Smooth muscle cell (in vitro differentiated cells): ENCODE results near the gene RAPGEF5. TPM values are rescaled to one million over a fixed set of nuclear protein-coding genes. Genes with fewer than 3 reads are reported as not detected.

Experiments used
- DNase-seq: peaks from one replicate; lab custom pipeline; 2025; ENCODE audit not compliant: unreplicated experiment; lab: John Stamatoyannopoulos, UW
- H2AFZ ChIP-seq: fragments of 200-600 bp; sonication (generic); 2 replicates; pipeline ENCODE4 v1.6.0; 2016; ENCODE audit warnings: antibody characterized with exemption, low read depth, mild to moderate bottlenecking
- H3F3A ChIP-seq: fragments of 200-600 bp; sonication (generic); 2 replicates; pipeline ENCODE4 v1.6.0; 2017; ENCODE audit warnings: antibody characterized with exemption, low read depth
- H3K27ac ChIP-seq: fragments of 200-600 bp; sonication (generic); 2 replicates; pipeline ENCODE4 v1.5.1; 2016; ENCODE audit warnings: low read depth, mild to moderate bottlenecking
- H3K27me3 ChIP-seq: fragments of 200-600 bp; sonication (generic); 2 replicates; pipeline ENCODE4 v1.6.1; 2016; ENCODE audit warnings: low read depth, mild to moderate bottlenecking
- H3K36me3 ChIP-seq: fragments of 200-600 bp; sonication (generic); 2 replicates; pipeline ENCODE4 v1.5.1; 2016; ENCODE audit warnings: low read depth
- H3K4me1 ChIP-seq: fragments of 200-600 bp; sonication (generic); 2 replicates; pipeline ENCODE4 v1.5.1; 2016; ENCODE audit warnings: low read depth
- H3K4me2 ChIP-seq: fragments of 200-600 bp; sonication (generic); 2 replicates; pipeline ENCODE4 v1.6.0; 2016; ENCODE audit warnings: mild to moderate bottlenecking
- H3K4me3 ChIP-seq: fragments of 200-600 bp; sonication (generic); 2 replicates; pipeline ENCODE4 v1.5.1; 2016; ENCODE audit warnings: mild to moderate bottlenecking
- H3K79me2 ChIP-seq: fragments of 200-600 bp; sonication (generic); 2 replicates; pipeline ENCODE4 v1.6.0; 2016; ENCODE audit warnings: low read depth, mild to moderate bottlenecking
- H3K9ac ChIP-seq: fragments of 200-600 bp; sonication (generic); 2 replicates; pipeline ENCODE4 v1.6.0; 2016; ENCODE audit warnings: low read depth
- H3K9me3 ChIP-seq: fragments of 200-600 bp; sonication (generic); replicated peaks from 2 replicates; pipeline ENCODE4 v1.5.1; 2016; ENCODE audit warnings: low read depth
- H4K20me1 ChIP-seq: fragments of 200-600 bp; sonication (generic); 2 replicates; pipeline ENCODE4 v1.6.0; 2016; ENCODE audit warnings: low read depth
- CTCF ChIP-seq: fragments of 200-600 bp; sonication (generic); IDR thresholded peaks from 2 replicates; pipeline ENCODE4 v1.5.1; 2017; ENCODE audit warnings: borderline replicate concordance, mild to moderate bottlenecking, antibody characterized with exemption; ENCODE audit not compliant: insufficient read depth, poor library complexity, severe bottlenecking
- WGBS: methylation state at CpG from one replicate; pipeline ENCODE4 v1.1.7; 2016; ENCODE audit warnings: low lambda C conversion rate; 5-methylcytosine and 5-hydroxymethylcytosine counted together
- polyA plus RNA-seq: library from polyadenylated mRNA; unstranded; fragments of >200 nt; fragmentation: Nextera tagmentation; extraction: Ambion mirVana; gene quantifications from 2 replicates; pipeline ENCODE4 v1.2.1, GENCODE V29; 2016
- total RNA-seq: library from RNA; depleted of rRNA; stranded (reverse); fragments of >200 nt; gene quantifications from 2 replicates; pipeline ENCODE4 v1.2.3, GENCODE V29; 2014

Gene RAPGEF5
- total and polyA plus RNA-seq, 2 experiments from 2014 or later = 11.4 TPM; not detected in 1

- Histone ChIP-seq H3K79me2 (no peaks in the 10 kb centered on the region), H3K27me3 (no peaks in the 10 kb centered on the region), H3K4me1 (no peaks in the 10 kb centered on the region), H2AFZ (no peak overlapping the region), H3K27ac (no peak overlapping the region), H4K20me1 (no peaks in the 10 kb centered on the region), H3K9me3 (no peaks in the 10 kb centered on the region), H3K9ac (no peak overlapping the region), H3K4me2 (no peak overlapping the region), H3F3A (no peaks in the 10 kb centered on the region), H3K36me3 (no peaks in the 10 kb centered on the region), H3K4me3 (no peak overlapping the region)
- 91% methylated on average over 2 of the region's 2 CpGs for WGBS
- no peak for TF ChIP-seq CTCF
- no peak for DNase-seq
Observed at GRCh38 chr7:22339725-22340390, 17.1 kb downstream of the RAPGEF5 start.

DNA sequence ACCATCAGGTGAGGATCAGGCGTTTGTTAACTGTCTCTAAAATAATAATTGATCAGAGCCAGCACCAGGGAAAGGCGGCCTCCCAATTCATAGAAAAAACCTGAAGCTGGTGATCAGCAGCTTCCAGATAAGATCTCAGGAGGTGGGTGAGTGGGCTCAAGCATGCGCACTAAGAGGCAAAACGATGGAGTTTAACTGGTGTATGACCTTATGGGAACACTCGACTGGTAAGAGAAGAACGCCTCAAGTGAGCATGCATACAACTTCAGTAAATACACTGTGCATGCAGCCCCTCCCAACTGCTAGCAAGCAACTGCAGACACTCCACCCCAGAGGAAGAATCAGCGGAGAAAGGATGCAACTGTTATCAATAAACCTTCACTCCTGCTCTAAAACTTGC is 18.1 kb downstream of the RAPGEF5 start:
- Histone ChIP-seq H3K9me3 (no peaks in the 10 kb centered on the region), H2AFZ (no peak overlapping the region), H3K4me3 (no peak overlapping the region), H3K27me3 (no peaks in the 10 kb centered on the region), H4K20me1 (no peaks in the 10 kb centered on the region), H3K4me1 (no peaks in the 10 kb centered on the region), H3K27ac (no peak overlapping the region), H3K4me2 (no peak overlapping the region), H3K36me3 (no peaks in the 10 kb centered on the region), H3K79me2 (no peaks in the 10 kb centered on the region), H3K9ac (no peak overlapping the region), H3F3A (no peaks in the 10 kb centered on the region)
- TF ChIP-seq CTCF = no peak
- DNase-seq = no peak
- WGBS = 78% methylated on average over 7 of the region's 7 CpGs

GRCh38 chr7:22338411-22338810 is 18.5 kb downstream of the RAPGEF5 start:
- no peaks in the 10 kb centered on the region for H3K9me3 ChIP-seq
- H4K20me1 ChIP-seq = no peaks in the 10 kb centered on the region
- H3K79me2 ChIP-seq = no peaks in the 10 kb centered on the region
- no peak for DNase-seq
- H3K27me3 ChIP-seq = no peaks in the 10 kb centered on the region
- no peaks in the 10 kb centered on the region for H3K4me1 ChIP-seq
- H3K27ac ChIP-seq = no peak overlapping the region
- H2AFZ ChIP-seq = no peak overlapping the region
- H3K4me2 ChIP-seq = no peak overlapping the region
- H3K9ac ChIP-seq = no peak overlapping the region
- H3K4me3 ChIP-seq = no peak overlapping the region
- no peak for TF ChIP-seq CTCF
- H3K36me3 ChIP-seq = no peaks in the 10 kb centered on the region
- no peaks in the 10 kb centered on the region for H3F3A ChIP-seq
- 64% methylated on average over 2 of the region's 2 CpGs for WGBS

DNA sequence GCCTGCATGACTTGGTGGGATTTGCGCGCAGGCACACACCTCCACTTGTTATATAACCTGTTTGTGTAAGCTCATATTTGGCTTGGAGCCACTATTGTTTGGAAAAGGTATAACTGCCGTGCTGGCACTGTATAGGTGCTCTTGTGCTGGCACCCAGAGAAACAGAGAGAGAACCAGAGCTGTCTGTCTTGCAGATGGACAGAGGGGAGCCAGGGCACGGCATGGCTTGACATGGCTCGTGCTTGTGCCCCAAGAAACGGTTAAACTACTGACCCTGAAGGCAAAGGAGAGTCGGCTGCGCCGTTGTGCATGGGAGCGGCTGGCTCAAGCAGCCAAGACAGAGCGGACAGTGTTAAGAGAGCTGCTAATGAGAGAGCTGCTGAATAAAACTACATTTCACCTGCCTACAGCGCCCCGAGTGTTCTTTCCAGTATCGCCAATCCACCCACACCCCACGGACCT is 23.2 kb downstream of the RAPGEF5 start:
- TF ChIP-seq CTCF = no peak
- WGBS = 89% methylated on average over 15 of the region's 15 CpGs
- H3K27me3 ChIP-seq = no peaks in the 10 kb centered on the region

More for the DNA sequence above, 23.2 kb downstream of the RAPGEF5 start:
- Histone ChIP-seq H3K4me3 (no peak overlapping the region), H4K20me1 (no peaks in the 10 kb centered on the region), H3K9ac (no peak overlapping the region), H3K27ac (no peak overlapping the region), H3K9me3 (no peaks in the 10 kb centered on the region), H3K79me2 (no peaks in the 10 kb centered on the region), H2AFZ (no peak overlapping the region), H3K4me1 (no peaks in the 10 kb centered on the region), H3K36me3 (no peaks in the 10 kb centered on the region), H3K4me2 (no peak overlapping the region), H3F3A (no peaks in the 10 kb centered on the region)
- no peak for DNase-seq
